Measurements from ENCODE around the gene PCDH15. TPM values are rescaled to one million over a fixed set of nuclear protein-coding genes. Genes with fewer than 3 reads are reported as not detected.

The PCDH15 gene
- total RNA-seq, 1 donor from 2014 or later, result 0.05 TPM

DNA sequence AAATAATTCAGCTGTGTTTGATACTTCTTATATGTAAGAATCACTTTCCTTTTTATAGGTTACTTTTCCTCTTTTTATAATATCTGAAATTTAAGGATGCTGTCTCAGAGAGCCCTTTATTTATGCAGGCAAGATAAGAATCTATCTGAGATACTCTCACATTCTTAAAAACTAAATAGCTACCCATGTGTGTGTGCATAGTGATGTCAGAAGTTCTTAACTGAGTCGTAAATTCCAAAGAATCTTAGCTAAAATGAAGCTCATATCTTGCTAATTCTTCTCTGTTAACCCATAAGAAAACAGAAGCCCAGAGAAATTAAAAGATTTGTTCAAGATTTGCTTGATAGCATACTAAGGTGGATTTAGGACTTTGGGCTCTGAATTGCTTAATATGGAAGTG, 118.5 kb downstream of the PCDH15 start:
- TF ChIP-seq, protein P1, sequence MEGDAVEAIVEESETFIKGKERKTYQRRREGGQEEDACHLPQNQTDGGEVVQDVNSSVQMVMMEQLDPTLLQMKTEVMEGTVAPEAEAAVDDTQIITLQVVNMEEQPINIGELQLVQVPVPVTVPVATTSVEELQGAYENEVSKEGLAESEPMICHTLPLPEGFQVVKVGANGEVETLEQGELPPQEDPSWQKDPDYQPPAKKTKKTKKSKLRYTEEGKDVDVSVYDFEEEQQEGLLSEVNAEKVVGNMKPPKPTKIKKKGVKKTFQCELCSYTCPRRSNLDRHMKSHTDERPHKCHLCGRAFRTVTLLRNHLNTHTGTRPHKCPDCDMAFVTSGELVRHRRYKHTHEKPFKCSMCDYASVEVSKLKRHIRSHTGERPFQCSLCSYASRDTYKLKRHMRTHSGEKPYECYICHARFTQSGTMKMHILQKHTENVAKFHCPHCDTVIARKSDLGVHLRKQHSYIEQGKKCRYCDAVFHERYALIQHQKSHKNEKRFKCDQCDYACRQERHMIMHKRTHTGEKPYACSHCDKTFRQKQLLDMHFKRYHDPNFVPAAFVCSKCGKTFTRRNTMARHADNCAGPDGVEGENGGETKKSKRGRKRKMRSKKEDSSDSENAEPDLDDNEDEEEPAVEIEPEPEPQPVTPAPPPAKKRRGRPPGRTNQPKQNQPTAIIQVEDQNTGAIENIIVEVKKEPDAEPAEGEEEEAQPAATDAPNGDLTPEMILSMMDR (IDR thresholded peaks at IDR 0.05; ENCODE audit: unreplicated experiment), result no peak
- no peak for DNase-seq (ENCODE audit: low spot score)
- Mint-ChIP-seq H3K27ac (ENCODE audit: unreplicated experiment) (no peak overlapping the region), H3K9me3 (ENCODE audit: unreplicated experiment) (no peaks in the 10 kb centered on the region), H3K4me3 (ENCODE audit: unreplicated experiment) (no peak overlapping the region), H3K4me1 (ENCODE audit: unreplicated experiment) (no peaks in the 10 kb centered on the region), H3K36me3 (ENCODE audit: low read depth, unreplicated experiment) (no peaks in the 10 kb centered on the region), H3K27me3 (ENCODE audit: unreplicated experiment) (no peaks in the 10 kb centered on the region)

DNA sequence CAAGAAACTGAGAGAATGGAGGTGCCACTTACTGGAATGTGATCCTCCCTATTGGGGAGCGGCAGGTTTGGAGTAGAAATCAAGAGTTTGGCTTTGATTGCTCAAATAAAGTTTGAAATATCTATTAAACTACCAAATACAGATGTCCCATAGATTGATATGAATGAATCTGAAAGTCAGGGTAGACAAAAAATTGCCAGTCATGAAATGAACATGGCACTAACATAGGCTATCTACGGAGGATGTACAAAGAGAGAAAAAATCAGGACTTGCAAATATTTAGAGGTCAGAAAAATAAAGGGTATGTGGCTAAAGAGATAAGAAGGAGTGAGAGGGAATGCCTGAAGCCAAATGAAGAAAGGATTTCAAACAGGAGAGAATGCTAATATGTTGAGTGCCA, 119.9 kb downstream of the PCDH15 start:
- H3K4me1 Mint-ChIP-seq (ENCODE audit: unreplicated experiment), result no peaks in the 10 kb centered on the region
- TF ChIP-seq, protein P1 (IDR thresholded peaks at IDR 0.05; ENCODE audit: unreplicated experiment), result no peak
- H3K27ac Mint-ChIP-seq (ENCODE audit: unreplicated experiment), result no peak overlapping the region

DNA sequence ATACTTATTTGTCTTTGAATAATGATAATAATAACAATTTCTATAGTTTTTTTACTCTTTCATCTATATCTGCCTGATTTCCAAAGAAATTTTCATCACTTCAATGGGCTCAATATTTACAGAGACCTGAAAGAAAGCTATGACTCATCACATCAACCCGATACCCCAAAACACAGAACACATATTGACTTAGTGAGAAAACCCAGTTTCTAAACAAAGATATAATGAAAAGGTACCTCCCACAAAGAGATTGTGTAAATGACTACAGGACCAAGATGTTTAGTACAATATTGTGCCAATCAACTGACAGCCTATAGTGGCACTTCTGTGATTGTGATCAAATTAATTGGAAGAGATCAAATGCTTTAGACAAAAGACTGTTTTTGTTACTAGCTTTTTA, 133.9 kb downstream of the PCDH15 start:
- H3K36me3 Mint-ChIP-seq (ENCODE audit: low read depth, unreplicated experiment), result no peaks in the 10 kb centered on the region
- no peak overlapping the region for H3K4me3 Mint-ChIP-seq (ENCODE audit: unreplicated experiment)
- TF ChIP-seq, protein P1 (IDR thresholded peaks at IDR 0.05; ENCODE audit: unreplicated experiment), result no peak
- peaks cover 1% of the 10 kb centered on the region for H3K27me3 Mint-ChIP-seq (ENCODE audit: unreplicated experiment)
- H3K9me3 Mint-ChIP-seq (ENCODE audit: unreplicated experiment), result no peaks in the 10 kb centered on the region
- H3K27ac Mint-ChIP-seq (ENCODE audit: unreplicated experiment), result no peak overlapping the region
- no peak for DNase-seq (ENCODE audit: low spot score)
- no peaks in the 10 kb centered on the region for H3K4me1 Mint-ChIP-seq (ENCODE audit: unreplicated experiment)

More for the DNA sequence above, 119.9 kb downstream of the PCDH15 start:
- Mint-ChIP-seq H3K4me3 (ENCODE audit: unreplicated experiment) (no peak overlapping the region), H3K9me3 (ENCODE audit: unreplicated experiment) (no peaks in the 10 kb centered on the region), H3K36me3 (ENCODE audit: low read depth, unreplicated experiment) (no peaks in the 10 kb centered on the region), H3K27me3 (ENCODE audit: unreplicated experiment) (no peaks in the 10 kb centered on the region)
- no peak for DNase-seq (ENCODE audit: low spot score)

DNA sequence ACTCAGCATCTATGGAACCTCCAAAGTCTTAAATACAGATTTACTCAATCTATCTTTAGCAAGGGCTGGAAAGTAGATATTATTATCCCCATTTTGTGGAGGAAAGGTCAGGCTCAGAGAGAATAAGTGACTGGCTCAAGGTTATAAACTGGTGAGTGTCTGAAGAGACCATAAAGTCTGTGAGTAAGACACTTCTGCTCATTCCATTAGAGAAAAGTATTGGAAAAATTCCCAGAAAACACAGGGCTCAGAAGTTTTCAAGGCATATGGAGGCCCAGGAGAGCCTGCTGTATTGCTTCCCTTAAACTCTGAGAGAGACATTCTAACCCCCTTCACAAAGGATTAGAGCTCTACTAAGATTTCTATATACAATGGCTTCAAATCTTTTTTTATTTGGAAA, 134.8 kb downstream of the PCDH15 start:
- TF ChIP-seq, protein P1 (IDR thresholded peaks at IDR 0.05; ENCODE audit: unreplicated experiment), result no peak
- DNase-seq (ENCODE audit: low spot score), result no peak
- Mint-ChIP-seq H3K9me3 (ENCODE audit: unreplicated experiment) (no peaks in the 10 kb centered on the region), H3K27me3 (ENCODE audit: unreplicated experiment) (peaks cover 1% of the 10 kb centered on the region), H3K4me3 (ENCODE audit: unreplicated experiment) (no peak overlapping the region), H3K27ac (ENCODE audit: unreplicated experiment) (no peak overlapping the region), H3K4me1 (ENCODE audit: unreplicated experiment) (no peaks in the 10 kb centered on the region), H3K36me3 (ENCODE audit: low read depth, unreplicated experiment) (no peaks in the 10 kb centered on the region)

DNA sequence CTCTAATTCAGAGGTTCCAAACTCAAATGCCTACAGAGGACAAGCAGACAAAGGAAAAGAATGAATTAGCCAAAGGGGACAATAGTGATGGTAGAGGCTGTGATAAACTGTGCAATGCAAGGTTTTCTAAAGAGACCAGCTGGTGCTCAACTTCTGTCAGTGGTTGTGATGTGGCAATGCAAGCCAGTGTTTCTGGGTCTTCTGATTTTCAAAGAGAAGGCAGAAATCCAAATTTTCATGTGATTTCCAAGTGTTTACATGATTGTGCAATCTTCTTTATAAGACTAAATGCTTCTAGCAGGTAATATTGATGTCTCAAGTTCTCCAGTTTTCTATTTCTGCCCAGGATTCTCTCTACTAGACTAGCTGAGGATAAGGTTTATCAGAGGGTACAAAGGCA, 135.9 kb downstream of the PCDH15 start:
- H3K36me3 Mint-ChIP-seq (ENCODE audit: low read depth, unreplicated experiment), result no peaks in the 10 kb centered on the region
- no peak for DNase-seq (ENCODE audit: low spot score)
- H3K4me3 Mint-ChIP-seq (ENCODE audit: unreplicated experiment), result no peak overlapping the region
- H3K9me3 Mint-ChIP-seq (ENCODE audit: unreplicated experiment), result no peaks in the 10 kb centered on the region
- H3K27me3 Mint-ChIP-seq (ENCODE audit: unreplicated experiment), result peaks cover 1% of the 10 kb centered on the region
- no peaks in the 10 kb centered on the region for H3K4me1 Mint-ChIP-seq (ENCODE audit: unreplicated experiment)
- no peak overlapping the region for H3K27ac Mint-ChIP-seq (ENCODE audit: unreplicated experiment)
- TF ChIP-seq, protein P1 (IDR thresholded peaks at IDR 0.05; ENCODE audit: unreplicated experiment), result no peak
